Activated naive CD8-positive, alpha-beta T cell treated with anti-CD3 and anti-CD28 coated beads for 36 hours (primary cell): ENCODE measurements around the gene TIGD1. TPM values are rescaled to one million over a fixed set of nuclear protein-coding genes. Genes with fewer than 3 reads are reported as not detected.
A peak's percentile ranks its signal among the peaks of the same experiment; 100 is the strongest.

Source experiments
- DNase-seq: peaks from one replicate; pipeline ENCODE4 v3.0.0; 2021
- H3K27ac Mint-ChIP-seq: one replicate; pipeline ENCODE4 v1.8.0; 2022; ENCODE audit warnings: mild to moderate bottlenecking, moderate library complexity, mixed read lengths
- H3K27me3 Mint-ChIP-seq: one replicate; pipeline ENCODE4 v1.8.0; 2022; ENCODE audit warnings: mild to moderate bottlenecking, mixed read lengths
- H3K36me3 Mint-ChIP-seq: one replicate; pipeline ENCODE4 v1.8.0; 2021; ENCODE audit warnings: mild to moderate bottlenecking, mixed read lengths
- H3K4me1 Mint-ChIP-seq: one replicate; pipeline ENCODE4 v1.8.0; 2021; ENCODE audit warnings: mixed read lengths
- H3K4me3 Mint-ChIP-seq: one replicate; pipeline ENCODE4 v1.8.0; 2022; ENCODE audit warnings: mild to moderate bottlenecking, moderate library complexity, mixed read lengths
- H3K9me3 Mint-ChIP-seq: one replicate; pipeline ENCODE4 v1.8.0; 2022; ENCODE audit warnings: mixed read lengths
- total RNA-seq, 2 experiments: library from RNA; stranded (reverse); gene quantifications; one replicate each; pipeline ENCODE4 v1.2.3, GENCODE V29; 2021

Gene TIGD1
- total RNA-seq, 2 experiments from 2014 or later: 6.9 to 7.0 TPM

DNA sequence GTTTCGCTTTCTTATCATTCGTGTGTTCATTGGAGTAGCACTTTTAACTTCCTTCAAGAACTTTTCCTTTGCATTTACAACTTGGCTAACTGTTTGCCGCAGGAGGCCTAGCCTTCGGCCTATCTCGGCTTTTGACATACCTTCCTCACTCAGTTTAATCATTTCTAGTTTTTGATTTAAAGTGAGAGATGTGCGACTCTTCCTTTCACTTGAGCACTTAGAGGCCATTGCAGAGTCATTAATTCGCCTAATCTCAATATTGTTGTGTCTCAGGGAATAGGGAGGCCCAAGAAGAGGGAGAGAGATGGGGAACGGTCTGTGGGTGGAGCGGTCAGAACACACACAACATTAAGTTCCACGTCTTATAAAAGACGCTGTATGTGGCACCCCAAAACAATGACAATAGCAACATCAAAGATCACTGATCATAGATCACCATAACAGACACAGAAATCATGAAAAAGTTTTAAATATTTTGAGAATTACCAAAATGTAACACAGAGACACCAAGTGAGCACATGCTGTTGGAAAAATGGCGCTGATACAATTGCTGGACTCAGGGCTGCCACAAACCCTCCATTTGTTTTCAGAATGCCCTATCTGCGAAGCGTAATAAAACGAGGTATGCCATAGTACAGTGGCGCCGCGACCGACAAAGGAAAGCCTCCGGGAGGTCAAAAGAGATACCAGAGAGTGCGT is 553 bp downstream of the TIGD1 start:
- no peak for DNase-seq
- no peaks in the 10 kb centered on the region for H3K27me3 Mint-ChIP-seq
- peaks cover 55% of the 10 kb centered on the region for H3K36me3 Mint-ChIP-seq
- H3K27ac Mint-ChIP-seq: peak overlapping the region; percentile 99
- H3K9me3 Mint-ChIP-seq: peaks cover 8% of the 10 kb centered on the region
- peaks cover 65% of the 10 kb centered on the region for H3K4me1 Mint-ChIP-seq
- peak overlapping the region; percentile 99 for H3K4me3 Mint-ChIP-seq

DNA sequence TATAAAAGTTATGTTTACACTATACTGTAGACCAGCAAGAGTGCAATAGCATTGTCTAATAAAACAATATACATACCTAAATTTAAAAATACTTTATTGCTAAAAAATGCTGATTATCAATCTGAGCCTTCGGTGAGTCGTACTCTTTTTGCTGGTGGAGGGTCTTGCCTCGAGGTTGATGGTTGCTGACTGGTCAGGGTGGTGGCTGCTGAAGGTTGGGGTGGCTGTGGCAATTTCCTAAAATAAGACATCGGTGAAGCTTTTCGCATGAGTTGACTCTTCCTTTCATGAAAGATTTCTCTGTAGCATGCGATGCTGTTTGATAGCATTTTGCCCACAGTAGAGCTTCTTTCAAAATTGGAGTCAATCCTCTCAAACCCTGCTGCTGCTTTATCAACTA is 2.4 kb downstream of the TIGD1 start:
- H3K27me3 Mint-ChIP-seq: no peaks in the 10 kb centered on the region
- no peak overlapping the region for H3K4me3 Mint-ChIP-seq
- H3K4me1 Mint-ChIP-seq: peaks cover 47% of the 10 kb centered on the region
- DNase-seq: no peak
- peaks cover 8% of the 10 kb centered on the region for H3K9me3 Mint-ChIP-seq
- H3K27ac Mint-ChIP-seq: no peak overlapping the region
- peaks cover 58% of the 10 kb centered on the region for H3K36me3 Mint-ChIP-seq

DNA sequence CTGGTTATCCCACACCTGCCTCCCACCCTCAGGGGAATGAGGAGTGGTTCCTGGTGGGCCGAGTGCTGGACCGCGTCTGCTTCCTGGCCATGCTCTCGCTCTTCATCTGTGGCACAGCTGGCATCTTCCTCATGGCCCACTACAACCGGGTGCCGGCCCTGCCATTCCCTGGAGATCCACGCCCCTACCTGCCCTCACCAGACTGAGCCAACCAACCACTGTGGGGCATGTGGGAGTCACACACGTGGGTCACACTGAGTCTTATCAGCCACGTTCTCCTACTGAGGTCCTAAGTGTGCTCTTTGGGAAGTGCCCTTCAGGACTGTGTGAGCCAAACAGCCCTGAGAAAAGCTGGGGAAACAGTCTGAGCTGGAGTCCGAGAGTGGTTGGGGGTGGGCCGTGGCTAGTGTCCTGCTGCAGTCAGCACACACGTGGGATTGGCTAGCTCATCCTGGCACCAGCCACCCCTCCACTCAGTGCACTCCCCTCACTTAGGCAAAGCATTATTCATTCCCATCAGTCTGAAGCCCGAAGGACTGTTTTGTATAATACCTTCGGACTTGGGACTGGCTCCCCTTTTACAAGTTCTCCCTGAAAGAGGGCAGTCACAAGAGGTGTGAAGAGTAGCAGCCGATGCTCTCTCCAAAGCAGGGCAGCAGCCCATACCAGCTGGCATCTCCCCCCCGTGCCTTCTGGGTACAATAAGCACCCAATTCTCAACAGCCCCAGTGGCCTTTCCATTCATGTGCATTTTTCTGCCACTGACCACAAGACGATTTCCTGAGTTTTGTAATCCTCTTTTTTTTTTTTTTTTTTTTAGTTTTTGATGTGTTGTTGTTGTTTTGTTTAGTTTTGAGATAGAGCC is 4.6 kb downstream of the TIGD1 start:
- Mint-ChIP-seq H3K9me3 (peaks cover 8% of the 10 kb centered on the region), H3K4me1 (peaks cover 30% of the 10 kb centered on the region), H3K27ac (no peak overlapping the region), H3K27me3 (no peaks in the 10 kb centered on the region), H3K4me3 (no peak overlapping the region), H3K36me3 (peaks cover 50% of the 10 kb centered on the region)
- no peak for DNase-seq

DNA sequence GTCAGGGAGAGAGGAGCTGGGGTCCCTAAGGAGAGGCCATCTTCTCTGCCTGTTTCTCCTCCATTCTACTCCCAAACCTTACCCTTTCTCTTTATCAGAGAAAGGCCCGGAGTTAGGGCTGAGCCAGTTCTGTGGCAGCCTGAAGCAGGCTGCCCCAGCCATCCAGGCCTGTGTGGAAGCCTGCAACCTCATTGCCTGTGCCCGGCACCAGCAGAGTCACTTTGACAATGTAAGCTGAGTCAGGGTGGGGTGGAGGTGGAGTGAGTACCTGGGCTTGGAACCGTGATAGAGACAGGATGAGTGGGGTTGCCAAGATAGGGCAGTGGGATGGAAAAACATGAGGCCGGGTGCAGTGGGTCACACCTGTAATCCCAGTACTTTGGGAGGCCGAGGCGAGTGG is 5.7 kb downstream of the TIGD1 start:
- Mint-ChIP-seq H3K4me3 (no peak overlapping the region), H3K9me3 (peaks cover 8% of the 10 kb centered on the region), H3K27me3 (no peaks in the 10 kb centered on the region), H3K36me3 (peaks cover 48% of the 10 kb centered on the region), H3K27ac (no peak overlapping the region), H3K4me1 (peaks cover 29% of the 10 kb centered on the region)
- no peak for DNase-seq

DNA sequence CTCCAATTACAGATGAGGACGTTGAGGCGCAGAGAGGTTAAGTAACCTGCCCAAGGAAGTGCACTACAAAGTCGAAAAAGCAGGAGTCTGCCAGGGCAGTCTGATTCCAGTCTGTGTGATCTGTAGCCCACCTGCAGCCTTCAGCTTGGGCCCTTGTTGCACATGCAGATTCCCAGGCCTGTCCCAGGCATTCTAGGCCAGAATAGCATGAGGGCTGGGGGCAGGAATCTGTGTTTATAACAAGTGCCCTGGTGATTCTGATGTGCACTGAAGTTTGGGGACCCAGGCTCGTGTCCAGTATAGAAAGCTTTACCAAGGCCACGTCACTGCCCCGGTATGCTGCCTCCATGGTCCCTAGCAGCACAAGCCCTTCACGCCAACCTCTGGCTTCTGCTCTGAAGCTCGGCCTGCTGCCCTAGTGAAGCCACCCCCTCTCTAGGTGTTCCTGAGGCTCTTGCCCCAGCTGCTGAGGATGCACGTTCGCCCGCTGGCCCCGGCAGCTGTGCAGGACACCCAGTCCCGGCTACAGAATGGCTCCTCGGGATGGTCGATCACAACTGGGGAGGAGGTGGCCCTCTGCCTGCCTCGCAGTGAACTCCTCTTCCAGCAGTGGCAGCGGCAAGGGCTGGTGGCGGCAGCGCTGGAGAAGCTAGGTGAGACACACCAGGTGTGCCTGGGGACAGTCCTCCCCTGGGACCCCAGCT is 6.3 kb downstream of the TIGD1 start:
- peaks cover 24% of the 10 kb centered on the region for H3K4me1 Mint-ChIP-seq
- no peak for DNase-seq
- peaks cover 8% of the 10 kb centered on the region for H3K9me3 Mint-ChIP-seq
- H3K27me3 Mint-ChIP-seq: no peaks in the 10 kb centered on the region
- peaks cover 42% of the 10 kb centered on the region for H3K36me3 Mint-ChIP-seq
- no peak overlapping the region for H3K4me3 Mint-ChIP-seq
- no peak overlapping the region for H3K27ac Mint-ChIP-seq

DNA sequence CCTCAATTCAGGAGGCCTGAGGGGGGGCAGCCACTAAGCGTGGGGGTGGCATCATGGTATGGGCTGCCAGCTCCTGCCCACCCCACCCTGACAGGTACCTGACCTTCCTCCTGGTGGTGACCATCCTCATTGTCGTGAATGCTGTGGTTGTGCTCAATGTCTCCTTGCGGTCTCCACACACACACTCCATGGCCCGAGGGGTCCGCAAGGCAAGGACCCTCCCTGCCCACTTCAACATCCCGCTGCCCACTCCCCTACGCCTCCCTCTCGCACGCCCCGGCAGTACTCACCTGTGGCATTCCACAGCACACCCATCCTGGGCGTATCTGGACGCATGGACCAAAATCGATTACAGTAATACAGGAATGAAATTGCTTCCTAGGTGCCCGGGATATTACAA is 6.9 kb downstream of the TIGD1 start:
- Mint-ChIP-seq H3K27me3 (peaks cover under 1% of the 10 kb centered on the region), H3K4me1 (peaks cover 22% of the 10 kb centered on the region), H3K27ac (no peak overlapping the region), H3K9me3 (peaks cover 4% of the 10 kb centered on the region), H3K4me3 (no peak overlapping the region), H3K36me3 (peaks cover 36% of the 10 kb centered on the region)
- DNase-seq: no peak

DNA sequence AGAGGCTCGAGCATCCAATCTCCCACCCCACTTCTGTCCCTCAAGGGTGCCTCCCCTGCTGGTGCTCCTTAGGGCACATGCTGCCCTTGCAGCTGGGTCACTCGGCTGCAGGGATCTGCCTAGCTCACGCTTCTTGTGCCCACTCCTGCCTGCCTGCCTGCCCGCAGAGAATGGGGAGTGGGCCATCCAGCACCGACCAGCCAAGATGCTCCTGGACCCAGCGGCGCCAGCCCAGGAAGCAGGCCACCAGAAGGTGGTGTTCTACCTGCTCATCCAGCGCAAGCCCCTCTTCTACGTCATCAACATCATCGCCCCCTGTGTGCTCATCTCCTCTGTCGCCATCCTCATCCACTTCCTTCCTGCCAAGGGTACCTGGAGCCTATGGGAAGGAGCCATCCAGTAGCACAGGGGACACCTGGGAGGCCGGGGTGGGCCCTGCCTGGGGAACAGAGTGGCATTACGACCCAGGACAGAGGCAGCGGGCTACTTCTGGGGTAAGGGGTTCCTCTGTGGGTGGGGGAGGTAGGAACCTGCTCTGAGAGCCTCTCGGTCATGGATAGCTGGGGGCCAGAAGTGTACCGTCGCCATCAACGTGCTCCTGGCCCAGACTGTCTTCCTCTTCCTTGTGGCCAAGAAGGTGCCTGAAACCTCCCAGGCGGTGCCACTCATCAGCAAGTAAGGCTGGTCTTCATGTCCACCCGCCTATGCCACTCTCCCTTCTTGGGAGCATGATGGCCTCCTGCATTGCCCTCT is 7.5 kb downstream of the TIGD1 start:
- Mint-ChIP-seq H3K4me1 (peaks cover 21% of the 10 kb centered on the region), H3K27me3 (peaks cover 6% of the 10 kb centered on the region), H3K9me3 (no peaks in the 10 kb centered on the region), H3K36me3 (peaks cover 31% of the 10 kb centered on the region), H3K27ac (no peak overlapping the region), H3K4me3 (no peak overlapping the region)
- DNase-seq: no peak

DNA sequence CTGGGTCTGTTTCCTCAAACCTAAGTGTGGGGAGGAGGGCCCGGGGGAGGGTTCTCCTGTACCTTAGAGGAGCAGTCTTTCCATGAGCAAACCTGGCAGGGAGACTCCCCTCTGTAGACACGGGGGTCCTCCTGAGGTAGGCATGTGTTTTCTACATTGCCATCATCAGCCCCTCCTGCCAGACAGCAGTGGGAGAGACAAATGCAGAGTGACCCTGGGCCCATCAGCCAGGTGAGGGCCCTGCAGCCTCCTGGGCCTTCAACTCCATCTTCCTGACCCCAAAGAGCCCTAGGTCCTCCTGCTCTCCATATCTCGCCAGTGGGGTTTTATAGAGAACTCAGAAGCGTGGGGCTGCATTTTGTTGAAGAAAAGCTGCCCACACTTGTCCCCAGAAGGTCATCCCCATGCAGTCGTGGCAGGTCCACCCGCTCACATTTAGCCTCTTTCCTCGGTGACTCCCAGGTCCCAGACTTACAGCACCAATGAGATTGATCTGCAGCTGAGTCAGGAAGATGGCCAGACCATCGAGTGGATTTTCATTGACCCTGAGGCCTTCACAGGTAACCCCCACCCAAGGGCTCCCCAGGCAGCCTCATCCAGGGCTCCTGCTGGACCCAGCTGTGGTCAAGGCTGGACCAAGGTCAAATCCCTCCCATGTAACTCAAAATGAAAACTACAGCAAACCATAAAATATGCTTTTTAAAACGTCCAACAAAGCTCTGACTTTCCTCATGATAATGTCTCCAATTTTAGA is 8.2 kb downstream of the TIGD1 start:
- Mint-ChIP-seq H3K27me3 (peaks cover 6% of the 10 kb centered on the region), H3K27ac (no peak overlapping the region), H3K36me3 (peaks cover 24% of the 10 kb centered on the region), H3K9me3 (no peaks in the 10 kb centered on the region), H3K4me3 (no peak overlapping the region), H3K4me1 (peaks cover 14% of the 10 kb centered on the region)
- no peak for DNase-seq

DNA sequence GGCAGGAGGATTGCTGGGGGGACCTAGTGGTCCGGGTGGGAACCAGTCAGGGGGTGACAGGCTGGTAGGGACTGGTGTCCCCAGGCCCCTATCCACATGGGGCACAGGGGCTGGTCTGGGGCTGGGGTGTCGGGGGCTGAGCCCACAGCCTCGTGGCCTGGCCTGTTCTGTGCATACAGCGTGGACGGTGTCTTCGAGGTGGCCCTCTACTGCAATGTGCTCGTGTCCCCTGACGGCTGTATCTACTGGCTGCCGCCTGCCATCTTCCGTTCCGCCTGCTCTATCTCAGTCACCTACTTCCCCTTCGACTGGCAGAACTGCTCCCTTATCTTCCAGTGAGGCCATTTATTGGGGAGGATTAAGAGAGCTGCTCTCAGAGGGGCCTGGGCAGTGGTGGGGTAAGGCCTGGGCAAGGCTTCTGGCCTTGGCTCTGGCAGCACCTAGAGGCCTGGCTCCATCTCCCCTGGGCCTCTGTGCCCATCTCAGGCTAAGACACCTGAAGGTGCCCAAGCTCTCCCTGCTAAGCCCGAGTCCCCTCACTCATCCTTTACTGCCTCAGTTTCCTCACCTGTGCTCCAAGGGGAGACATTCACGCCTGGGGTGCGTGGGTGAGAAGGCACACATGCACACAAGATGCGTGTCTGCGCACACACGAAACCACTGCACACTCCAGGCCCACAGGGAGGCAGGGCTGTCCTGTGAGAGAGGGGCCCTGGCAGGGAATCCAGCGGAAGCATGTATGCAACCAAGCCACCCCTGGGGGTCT is 9.0 kb downstream of the TIGD1 start:
- Mint-ChIP-seq H3K27me3 (peaks cover 6% of the 10 kb centered on the region), H3K27ac (no peak overlapping the region), H3K4me1 (peaks cover 10% of the 10 kb centered on the region), H3K4me3 (no peak overlapping the region), H3K36me3 (peaks cover 19% of the 10 kb centered on the region), H3K9me3 (no peaks in the 10 kb centered on the region)
- no peak for DNase-seq

DNA sequence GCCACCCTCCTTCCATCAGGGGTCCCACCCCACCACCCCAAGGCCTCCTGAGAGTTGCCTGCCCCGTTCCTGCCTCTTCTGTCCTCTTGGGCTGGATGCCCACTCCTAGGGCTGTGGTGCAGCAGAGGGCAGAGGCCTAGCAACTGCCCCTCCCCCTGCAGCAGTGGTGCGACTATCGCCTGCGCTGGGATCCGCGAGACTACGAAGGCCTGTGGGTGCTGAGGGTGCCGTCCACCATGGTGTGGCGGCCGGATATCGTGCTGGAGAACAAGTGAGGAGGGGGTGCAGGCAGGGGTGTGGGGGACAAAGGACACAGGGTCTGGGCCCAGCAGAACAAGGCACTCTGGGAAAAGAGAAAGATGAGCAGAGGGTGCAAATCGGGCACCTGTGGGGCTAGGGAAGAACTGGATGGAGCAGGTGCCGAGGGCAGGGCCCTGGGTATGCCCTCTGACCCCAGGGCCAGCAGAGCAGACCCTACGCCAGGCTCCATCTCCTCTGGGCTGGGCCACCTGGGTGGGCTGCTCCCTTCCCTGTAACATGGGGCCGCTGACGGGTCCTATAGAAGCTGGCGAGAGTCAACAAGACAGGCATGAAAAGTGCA is 9.8 kb downstream of the TIGD1 start:
- no peak for DNase-seq
- H3K4me1 Mint-ChIP-seq: peaks cover 9% of the 10 kb centered on the region

DNA sequence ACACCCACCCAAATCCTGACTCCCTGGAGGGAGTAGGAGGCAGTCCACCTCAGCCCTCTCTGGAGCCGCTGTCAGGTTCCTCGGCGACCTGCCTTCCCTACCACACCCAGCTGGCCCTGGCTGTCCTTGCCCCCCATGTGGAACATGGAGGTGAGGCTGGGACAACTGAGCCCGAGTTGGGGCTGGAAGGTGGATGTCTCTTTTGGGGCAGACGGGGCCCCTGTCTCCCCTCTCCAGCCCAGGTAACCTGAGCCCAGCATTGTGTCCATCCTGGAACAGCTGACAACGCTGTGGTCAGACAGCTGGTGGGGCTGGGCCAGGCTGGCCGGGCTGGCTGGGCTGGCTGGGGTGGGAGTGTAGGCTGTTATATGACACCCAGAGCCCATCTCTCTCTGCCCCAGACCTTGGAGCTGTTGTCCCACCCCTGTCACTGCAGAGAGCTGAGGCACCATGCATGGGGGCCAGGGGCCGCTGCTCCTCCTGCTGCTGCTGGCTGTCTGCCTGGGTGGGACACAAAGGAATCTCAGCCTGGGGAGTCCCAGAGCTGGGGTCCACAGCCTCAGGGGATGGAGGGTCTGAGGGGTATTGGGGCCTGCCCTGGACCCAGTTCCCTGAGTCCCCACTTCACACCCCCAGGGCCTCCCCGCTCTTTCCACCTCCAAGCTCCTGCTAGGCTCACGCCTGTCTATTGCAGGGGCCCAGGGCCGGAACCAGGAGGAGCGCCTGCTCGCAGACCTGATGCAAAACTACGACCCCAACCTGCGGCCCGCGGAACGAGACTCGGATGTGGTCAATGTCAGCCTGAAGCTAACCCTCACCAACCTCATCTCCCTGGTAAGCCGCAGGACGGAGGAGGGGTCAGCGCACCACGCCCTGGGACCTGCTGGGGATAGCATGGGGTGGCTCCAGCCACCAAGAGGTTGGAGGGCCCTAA is 10.8 kb downstream of the TIGD1 start, which contains the start of gene CHRNG:
CHRNG (plus strand) TSS at position 395 of the 934 bp plus-strand sequence; CDS start at position 451, 56 bp downstream.
- peaks cover 8% of the 10 kb centered on the region for H3K4me1 Mint-ChIP-seq
- H3K36me3 Mint-ChIP-seq: peaks cover 3% of the 10 kb centered on the region
- H3K9me3 Mint-ChIP-seq: no peaks in the 10 kb centered on the region
- DNase-seq: no peak
- no peak within 1 kb of the TSS for H3K27ac Mint-ChIP-seq
- peaks cover 6% of the 10 kb centered on the region for H3K27me3 Mint-ChIP-seq
- no peak within 1 kb of the TSS for H3K4me3 Mint-ChIP-seq

More for the DNA sequence above, 9.8 kb downstream of the TIGD1 start:
- Mint-ChIP-seq H3K9me3 (no peaks in the 10 kb centered on the region), H3K36me3 (peaks cover 11% of the 10 kb centered on the region), H3K27ac (no peak overlapping the region), H3K4me3 (no peak overlapping the region), H3K27me3 (peaks cover 6% of the 10 kb centered on the region)

DNA sequence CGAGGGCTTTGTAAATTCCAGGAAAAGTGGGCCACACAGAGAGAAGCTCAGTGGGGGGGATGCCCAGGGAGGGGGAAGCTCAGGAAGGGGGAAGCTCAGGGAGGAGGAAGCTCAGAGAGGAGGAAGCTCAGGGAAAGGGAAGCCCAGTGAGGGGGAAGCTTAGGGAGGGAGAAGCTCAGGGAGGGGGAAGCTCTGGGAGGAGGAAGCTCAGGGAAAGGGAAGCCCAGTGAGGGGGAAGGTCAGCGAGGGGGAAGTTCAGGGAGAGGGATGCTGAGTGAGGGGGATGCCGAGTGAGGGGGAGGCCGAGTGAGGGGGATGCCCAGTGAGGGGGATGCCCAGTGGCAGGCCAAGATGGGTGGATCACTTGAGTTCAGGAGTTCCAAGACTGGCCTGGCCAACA is 11.7 kb downstream of the TIGD1 start:
- Mint-ChIP-seq H3K36me3 (no peaks in the 10 kb centered on the region), H3K9me3 (no peaks in the 10 kb centered on the region), H3K4me1 (peaks cover 8% of the 10 kb centered on the region), H3K4me3 (no peak overlapping the region), H3K27ac (no peak overlapping the region), H3K27me3 (peaks cover 6% of the 10 kb centered on the region)
- no peak for DNase-seq
